Stimulated activated CD8-positive, alpha-beta memory T cell treated with anti-CD3 and anti-CD28 coated beads, Interleukin-4, amount 100 ng/mL, for 1 hour (primary cell): ENCODE measurements around the gene ANKH.
A peak's percentile ranks its signal among the peaks of the same experiment; 100 is the strongest.
"Not testable (repeated sequence)": the region's sequence is repeated elsewhere in the genome, so short reads cannot be mapped to it uniquely, and the experiment has no call there.

Experiments
- DNase-seq, 2 donors: peaks; one replicate each; pipeline ENCODE4 v3.0.0-alpha.2; 2020; ENCODE audit warnings: low read depth in 2 of 2, low spot score in 1 of 2

ANKH gene

GRCh38 chr5:14871214-14872069 lies at the start of gene ANKH:
TSS of gene ANKH (minus strand) at chr5:14871778. CDS start at chr5:14871447, 331 bp downstream.
- DNase-seq: peak; percentile 44 to 65

GRCh38 chr5:14920121-14920520 lies 48.5 kb upstream of the ANKH start:
- no peak for DNase-seq

GRCh38 chr5:14919106-14919505 lies 47.5 kb upstream of the ANKH start:
- DNase-seq: not testable (repeated sequence)

- no peak for DNase-seq
Observed at GRCh38 chr5:14917719-14918118, 46.1 kb upstream of the ANKH start.

GRCh38 chr5:14915291-14915952 lies 43.8 kb upstream of the ANKH start:
- DNase-seq: no peak

GRCh38 chr5:14914623-14915260 lies 43.2 kb upstream of the ANKH start:
- no peak for DNase-seq

- DNase-seq: no peak
Observed at GRCh38 chr5:14914193-14914592, 42.6 kb upstream of the ANKH start.

GRCh38 chr5:14913096-14913495 lies 41.5 kb upstream of the ANKH start:
- DNase-seq: no peak

- no peak for DNase-seq
Observed at GRCh38 chr5:14912206-14912605, 40.6 kb upstream of the ANKH start.

GRCh38 chr5:14909369-14909768 lies 37.8 kb upstream of the ANKH start:
- DNase-seq: no peak

GRCh38 chr5:14908172-14908571 lies 36.6 kb upstream of the ANKH start:
- DNase-seq: no peak

- no peak for DNase-seq
Observed at GRCh38 chr5:14906628-14907027, 35.0 kb upstream of the ANKH start.

GRCh38 chr5:14902826-14903560 lies 31.4 kb upstream of the ANKH start:
- no peak for DNase-seq

- DNase-seq: no peak
Observed at GRCh38 chr5:14901462-14902051, 30.0 kb upstream of the ANKH start.

- no peak for DNase-seq
Observed at GRCh38 chr5:14900693-14901461, 29.3 kb upstream of the ANKH start.

GRCh38 chr5:14896131-14896530 lies 24.6 kb upstream of the ANKH start:
- no peak for DNase-seq

GRCh38 chr5:14895301-14895700 lies 23.7 kb upstream of the ANKH start:
- DNase-seq: no peak

- no peak for DNase-seq
Observed at GRCh38 chr5:14894748-14895147, 23.2 kb upstream of the ANKH start.

GRCh38 chr5:14893381-14893780 lies 21.8 kb upstream of the ANKH start:
- DNase-seq: no peak

GRCh38 chr5:14890846-14891245 lies 19.3 kb upstream of the ANKH start:
- no peak for DNase-seq
